ENCODE data around the gene BICRAL.

GRCh38 chr6:42748203-42748898 lies 33.5 kb upstream of the BICRAL start:
- no peak for TF ChIP-seq CTCF (conservative IDR thresholded peaks at IDR 0.05)
- TF ChIP-seq ZFX (IDR thresholded peaks at IDR 0.05), result no peak
